GM12878 (cell line): ENCODE results near the gene WDR64. TPM values are rescaled to one million over a fixed set of nuclear protein-coding genes. Genes with fewer than 3 reads are reported as not detected.

Source experiments
- ATAC-seq: fragments of 200-7000 bp; cut with Tn5 transposase; 3 replicates; pipeline ENCODE4 v1.9.1; 2020; ENCODE audit warnings: mild to moderate bottlenecking, moderate library complexity
- BruUV-seq: library from RNA; stranded (reverse); fragments of 400-500 nt; replicated peaks from 2 replicates; lab custom pipeline; 2021; lab: Mats Ljungman, UMichigan
- CTCF ChIA-PET: fragments of 300-600 bp; sonication (Branson Sonifier 250); formaldehyde crosslinking; extraction: SDS; loops from one replicate; lab custom pipeline; 2021; ENCODE audit warnings: inconsistent platforms; lab: Yijun Ruan, JAX
- POLR2A ChIA-PET: fragments of 350-600 bp; formaldehyde crosslinking; extraction: SDS; loops from one replicate; lab custom pipeline; 2021; ENCODE audit warnings: inconsistent platforms; lab: Charles Lee
- RAD21 ChIA-PET: fragments of 300-600 bp; sonication (Branson Sonifier 250); formaldehyde crosslinking; loops from one replicate; lab custom pipeline; 2023; ENCODE audit warnings: antibody characterized with exemption; ENCODE audit not compliant: unreplicated experiment; lab: Charles Lee
- SMC1A ChIA-PET: fragments of 300-600 bp; sonication (Branson Sonifier 250); formaldehyde crosslinking; loops from one replicate; lab custom pipeline; 2023; ENCODE audit not compliant: unreplicated experiment, uncharacterized antibody; lab: Charles Lee
- DNase-seq: peaks from one replicate; pipeline ENCODE4 v3.0.0-alpha.2; 2011; ENCODE audit warnings: low read depth, low spot score
- FAIRE-seq: peaks from 3 replicates; lab custom pipeline; 2011; peaks lifted over from hg19 to GRCh38; lab: Jason Lieb, UNC
- H2AFZ ChIP-seq: 2 replicates; pipeline ENCODE4 v1.6.0; 2011; ENCODE audit warnings: low read depth, low read length, control low read depth; ENCODE audit not compliant: control insufficient read depth
- H3K27ac ChIP-seq: 2 replicates; pipeline ENCODE4 v1.5.1; 2011; ENCODE audit warnings: control low read depth; ENCODE audit not compliant: control insufficient read depth, insufficient read depth
- H3K27me3 ChIP-seq, 2 experiments: replicated peaks in 1 of 2; 2 replicates each; pipeline versions ENCODE4 v1.6.0 to v1.6.1; 2011; ENCODE audit warnings: low read length in 1 of 2; ENCODE audit not compliant: control insufficient read depth in 2 of 2, insufficient read depth in 2 of 2
- H3K36me3 ChIP-seq, 2 experiments: 2 replicates each; pipeline ENCODE4 v1.5.1; 2011; ENCODE audit warnings: low read length in 1 of 2; ENCODE audit not compliant: control insufficient read depth in 2 of 2, insufficient read depth in 2 of 2
- H3K4me1 ChIP-seq: 2 replicates; pipeline ENCODE4 v1.6.1; 2011; ENCODE audit warnings: mild to moderate bottlenecking, low read length, moderate library complexity, mixed read lengths; ENCODE audit not compliant: control insufficient read depth, insufficient read depth
- H3K4me2 ChIP-seq: 2 replicates; pipeline ENCODE4 v1.6.0; 2011; ENCODE audit warnings: control low read depth; ENCODE audit not compliant: control insufficient read depth, insufficient read depth
- H3K4me3 ChIP-seq: fragments of 200-600 bp; sonication (generic); 2 replicates; pipeline ENCODE4 v1.5.1; 2016
- H3K79me2 ChIP-seq: 2 replicates; pipeline ENCODE4 v1.6.0; 2011; ENCODE audit warnings: low read length; ENCODE audit not compliant: control insufficient read depth, insufficient read depth
- H3K9ac ChIP-seq: 2 replicates; pipeline ENCODE4 v1.8.0; 2011; ENCODE audit warnings: low read length, control low read depth, mixed read lengths; ENCODE audit not compliant: control insufficient read depth, insufficient read depth
- H3K9me3 ChIP-seq: replicated peaks from 3 replicates; pipeline ENCODE4 v1.5.1; 2011; ENCODE audit warnings: mild to moderate bottlenecking, low read length; ENCODE audit not compliant: control insufficient read depth, insufficient read depth
- H4K20me1 ChIP-seq: 2 replicates; pipeline ENCODE4 v1.6.0; 2011; ENCODE audit not compliant: control insufficient read depth, insufficient read depth
- EP300 ChIP-seq, 2 experiments: fragments of 150-350 bp in 1 of 2; IDR thresholded peaks; 2 replicates each; pipeline ENCODE4 v1.6.1; 2011 to 2012; ENCODE audit warnings: low read depth in 2 of 2, low read length in 2 of 2, borderline replicate concordance in 1 of 2, improper control_type of control experiment in 1 of 2, inconsistent platforms in 1 of 2; ENCODE audit not compliant: control insufficient read depth in 1 of 2
- JUNB ChIP-seq: IDR thresholded peaks from 2 replicates; pipeline ENCODE4 v1.6.1; 2016; ENCODE audit warnings: antibody characterized with exemption, mild to moderate bottlenecking
- MXI1 ChIP-seq: fragments of 150-350 bp; IDR thresholded peaks from 2 replicates; pipeline ENCODE4 v1.6.1; 2011; ENCODE audit warnings: low read depth, mild to moderate bottlenecking, inconsistent platforms, low read length, improper control_type of control experiment
- RELA ChIP-seq: fragments of 450-650 bp; IDR thresholded peaks from 2 replicates; pipeline ENCODE4 v1.8.0; 2014; ENCODE audit warnings: borderline replicate concordance; ENCODE audit not compliant: partially characterized antibody
- WGBS: methylation state at CpG from one replicate; pipeline ENCODE4 v1.1.6; 2016; ENCODE audit warnings: low lambda C conversion rate; ENCODE audit not compliant: insufficient replicate concordance, insufficient coverage; ENCODE audit errors: missing lambda C conversion rate; 5-methylcytosine and 5-hydroxymethylcytosine counted together
- in situ Hi-C: fragments of 300-500 bp; cut with MboI; formaldehyde crosslinking; loops from 9 replicates; pipeline ENCODE4 v1.14.3; 2018; ENCODE audit warnings: mixed read lengths
- intact Hi-C: fragments of 100-400 bp; cut with micrococcal nuclease; formaldehyde crosslinking; loops from one replicate; pipeline ENCODE4 v1.14.2; 2022; ENCODE audit not compliant: unreplicated experiment
- polyA plus RNA-seq, 11 experiments: library from polyadenylated mRNA; depleted of rRNA in 4 of 11; unstranded in 6 of 11; stranded (reverse) in 5 of 11; fragments of >200 nt; fragmentation: Nextera tagmentation in 4 of 11; fragmentation: Illumina TruSeq in 1 of 11; extraction: Ambion mirVana in 4 of 11; extraction: Trizol in 1 of 11; gene quantifications; 1 replicate in 1 of 11; 2 replicates in 10 of 11; pipeline versions ENCODE4 v1.2.1 to v1.2.3, GENCODE V29; 2011 to 2016; ENCODE audit warnings: inconsistent platforms in 2 of 11, missing spikeins in 2 of 11, low read depth in 1 of 11
- total RNA-seq, 4 experiments: library from RNA; depleted of rRNA in 3 of 4; stranded (reverse); fragments of >200 nt in 3 of 4; fragmentation: Illumina TruSeq in 1 of 4; extraction: Trizol in 1 of 4; gene quantifications; 2 replicates each; pipeline versions ENCODE4 v1.2.1 to v1.2.3, GENCODE V29; 2013 to 2021
- TF ChIP-seq, protein P1 (sequence below): fragments of 450-650 bp; IDR thresholded peaks from 2 replicates; pipeline ENCODE4 v1.6.1; 2016; ENCODE audit warnings: mild to moderate bottlenecking, moderate library complexity, borderline replicate concordance
- TF ChIP-seq, protein P2 (sequence below): fragments of 450-650 bp; IDR thresholded peaks from 2 replicates; pipeline ENCODE4 v1.6.1; 2017; ENCODE audit warnings: mild to moderate bottlenecking, low read depth, inconsistent platforms; ENCODE audit not compliant: poor library complexity, severe bottlenecking
- TF ChIP-seq, protein P3 (sequence below): fragments of 450-650 bp; conservative IDR thresholded peaks from 2 replicates; pipeline ENCODE4 v1.6.1; 2017; ENCODE audit warnings: mild to moderate bottlenecking, moderate library complexity
- TF ChIP-seq, protein P4 (sequence below): IDR thresholded peaks from 2 replicates; pipeline ENCODE4 v1.6.1; 2012; ENCODE audit warnings: low read length, inconsistent platforms
- TF ChIP-seq, protein P5 (sequence below): IDR thresholded peaks from 2 replicates; pipeline ENCODE4 v1.6.1; 2011; ENCODE audit warnings: mild to moderate bottlenecking, low read depth, low read length, moderate library complexity; ENCODE audit not compliant: insufficient replicate concordance
- TF ChIP-seq, protein P6 (sequence below): IDR thresholded peaks from 2 replicates; pipeline ENCODE4 v1.6.1; 2011; ENCODE audit warnings: low read depth, mild to moderate bottlenecking, low read length, moderate library complexity, borderline replicate concordance; ENCODE audit errors: extremely low read depth

The WDR64 gene
- total and polyA plus RNA-seq, 10 of the 15 experiments (the other 5 are each of a cell fraction or from before 2014, with no cell fraction given) = 0.01 TPM; not detected in 9

DNA sequence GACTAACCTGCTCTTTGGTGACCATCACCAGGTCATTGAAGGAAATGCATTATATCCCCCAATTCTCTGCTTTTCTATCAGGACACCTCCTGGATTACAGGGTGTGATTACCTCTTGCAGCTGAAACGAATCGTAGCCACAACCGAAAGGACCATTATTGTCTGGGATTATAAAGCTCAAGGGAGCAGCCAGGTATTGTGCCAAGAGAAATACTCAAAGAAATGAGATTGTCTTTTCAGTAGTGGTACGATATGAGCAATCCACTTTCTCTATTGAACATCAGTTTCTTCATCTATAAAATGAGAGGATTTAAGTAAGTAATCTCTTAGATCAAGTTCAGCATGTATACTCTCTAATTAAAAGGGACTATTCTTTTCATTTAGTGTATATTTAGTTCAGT, 27.3 kb downstream of the WDR64 start:
- Histone ChIP-seq H2AFZ (no peak overlapping the region), H3K9ac (no peak overlapping the region), H3K4me1 (peaks cover 4% of the 10 kb centered on the region; the same call in 1 of the 2 replicates), H3K27ac (no peak overlapping the region), H3K27me3 (no peaks in the 10 kb centered on the region), H3K4me3 (no peak overlapping the region), H3K36me3 (no peaks in the 10 kb centered on the region), H4K20me1 (no peaks in the 10 kb centered on the region), H3K4me2 (no peak overlapping the region), H3K79me2 (no peaks in the 10 kb centered on the region), H3K9me3 (no peaks in the 10 kb centered on the region)
- no peak for DNase-seq
- no TSS peak for BruUV-seq
- ChIA-PET RAD21 (no interaction called here), POLR2A (no interaction called here), CTCF (no interaction called here), SMC1A (interaction anchor here (1.5 kb wide), 1 partner anchor 65 kb away, joined by 3 read pairs; no protein-coding TSS in a partner anchor)
- no peak for FAIRE-seq
- no peak for ATAC-seq
- in situ Hi-C loops = no loop called here
- WGBS = 37% methylated on average over 4 of the region's 4 CpGs
- intact Hi-C loops = no loop called here
- TF ChIP-seq, protein P1, sequence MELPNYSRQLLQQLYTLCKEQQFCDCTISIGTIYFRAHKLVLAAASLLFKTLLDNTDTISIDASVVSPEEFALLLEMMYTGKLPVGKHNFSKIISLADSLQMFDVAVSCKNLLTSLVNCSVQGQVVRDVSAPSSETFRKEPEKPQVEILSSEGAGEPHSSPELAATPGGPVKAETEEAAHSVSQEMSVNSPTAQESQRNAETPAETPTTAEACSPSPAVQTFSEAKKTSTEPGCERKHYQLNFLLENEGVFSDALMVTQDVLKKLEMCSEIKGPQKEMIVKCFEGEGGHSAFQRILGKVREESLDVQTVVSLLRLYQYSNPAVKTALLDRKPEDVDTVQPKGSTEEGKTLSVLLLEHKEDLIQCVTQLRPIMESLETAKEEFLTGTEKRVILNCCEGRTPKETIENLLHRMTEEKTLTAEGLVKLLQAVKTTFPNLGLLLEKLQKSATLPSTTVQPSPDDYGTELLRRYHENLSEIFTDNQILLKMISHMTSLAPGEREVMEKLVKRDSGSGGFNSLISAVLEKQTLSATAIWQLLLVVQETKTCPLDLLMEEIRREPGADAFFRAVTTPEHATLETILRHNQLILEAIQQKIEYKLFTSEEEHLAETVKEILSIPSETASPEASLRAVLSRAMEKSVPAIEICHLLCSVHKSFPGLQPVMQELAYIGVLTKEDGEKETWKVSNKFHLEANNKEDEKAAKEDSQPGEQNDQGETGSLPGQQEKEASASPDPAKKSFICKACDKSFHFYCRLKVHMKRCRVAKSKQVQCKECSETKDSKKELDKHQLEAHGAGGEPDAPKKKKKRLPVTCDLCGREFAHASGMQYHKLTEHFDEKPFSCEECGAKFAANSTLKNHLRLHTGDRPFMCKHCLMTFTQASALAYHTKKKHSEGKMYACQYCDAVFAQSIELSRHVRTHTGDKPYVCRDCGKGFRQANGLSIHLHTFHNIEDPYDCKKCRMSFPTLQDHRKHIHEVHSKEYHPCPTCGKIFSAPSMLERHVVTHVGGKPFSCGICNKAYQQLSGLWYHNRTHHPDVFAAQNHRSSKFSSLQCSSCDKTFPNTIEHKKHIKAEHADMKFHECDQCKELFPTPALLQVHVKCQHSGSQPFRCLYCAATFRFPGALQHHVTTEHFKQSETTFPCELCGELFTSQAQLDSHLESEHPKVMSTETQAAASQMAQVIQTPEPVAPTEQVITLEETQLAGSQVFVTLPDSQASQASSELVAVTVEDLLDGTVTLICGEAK = no peak
- no peak for TF ChIP-seq EP300 (IDR thresholded peaks at IDR 0.05; ENCODE audit: borderline replicate concordance in 1 of 2, control insufficient read depth in 1 of 2, low read depth in 2 of 2, low read length in 2 of 2)
- TF ChIP-seq, protein P2, sequence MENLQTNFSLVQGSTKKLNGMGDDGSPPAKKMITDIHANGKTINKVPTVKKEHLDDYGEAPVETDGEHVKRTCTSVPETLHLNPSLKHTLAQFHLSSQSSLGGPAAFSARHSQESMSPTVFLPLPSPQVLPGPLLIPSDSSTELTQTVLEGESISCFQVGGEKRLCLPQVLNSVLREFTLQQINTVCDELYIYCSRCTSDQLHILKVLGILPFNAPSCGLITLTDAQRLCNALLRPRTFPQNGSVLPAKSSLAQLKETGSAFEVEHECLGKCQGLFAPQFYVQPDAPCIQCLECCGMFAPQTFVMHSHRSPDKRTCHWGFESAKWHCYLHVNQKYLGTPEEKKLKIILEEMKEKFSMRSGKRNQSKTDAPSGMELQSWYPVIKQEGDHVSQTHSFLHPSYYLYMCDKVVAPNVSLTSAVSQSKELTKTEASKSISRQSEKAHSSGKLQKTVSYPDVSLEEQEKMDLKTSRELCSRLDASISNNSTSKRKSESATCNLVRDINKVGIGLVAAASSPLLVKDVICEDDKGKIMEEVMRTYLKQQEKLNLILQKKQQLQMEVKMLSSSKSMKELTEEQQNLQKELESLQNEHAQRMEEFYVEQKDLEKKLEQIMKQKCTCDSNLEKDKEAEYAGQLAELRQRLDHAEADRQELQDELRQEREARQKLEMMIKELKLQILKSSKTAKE = no peak
- TF ChIP-seq RELA = no peak
- TF ChIP-seq, protein P3, sequence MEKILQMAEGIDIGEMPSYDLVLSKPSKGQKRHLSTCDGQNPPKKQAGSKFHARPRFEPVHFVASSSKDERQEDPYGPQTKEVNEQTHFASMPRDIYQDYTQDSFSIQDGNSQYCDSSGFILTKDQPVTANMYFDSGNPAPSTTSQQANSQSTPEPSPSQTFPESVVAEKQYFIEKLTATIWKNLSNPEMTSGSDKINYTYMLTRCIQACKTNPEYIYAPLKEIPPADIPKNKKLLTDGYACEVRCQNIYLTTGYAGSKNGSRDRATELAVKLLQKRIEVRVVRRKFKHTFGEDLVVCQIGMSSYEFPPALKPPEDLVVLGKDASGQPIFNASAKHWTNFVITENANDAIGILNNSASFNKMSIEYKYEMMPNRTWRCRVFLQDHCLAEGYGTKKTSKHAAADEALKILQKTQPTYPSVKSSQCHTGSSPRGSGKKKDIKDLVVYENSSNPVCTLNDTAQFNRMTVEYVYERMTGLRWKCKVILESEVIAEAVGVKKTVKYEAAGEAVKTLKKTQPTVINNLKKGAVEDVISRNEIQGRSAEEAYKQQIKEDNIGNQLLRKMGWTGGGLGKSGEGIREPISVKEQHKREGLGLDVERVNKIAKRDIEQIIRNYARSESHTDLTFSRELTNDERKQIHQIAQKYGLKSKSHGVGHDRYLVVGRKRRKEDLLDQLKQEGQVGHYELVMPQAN = no peak
- TF ChIP-seq, protein P4, sequence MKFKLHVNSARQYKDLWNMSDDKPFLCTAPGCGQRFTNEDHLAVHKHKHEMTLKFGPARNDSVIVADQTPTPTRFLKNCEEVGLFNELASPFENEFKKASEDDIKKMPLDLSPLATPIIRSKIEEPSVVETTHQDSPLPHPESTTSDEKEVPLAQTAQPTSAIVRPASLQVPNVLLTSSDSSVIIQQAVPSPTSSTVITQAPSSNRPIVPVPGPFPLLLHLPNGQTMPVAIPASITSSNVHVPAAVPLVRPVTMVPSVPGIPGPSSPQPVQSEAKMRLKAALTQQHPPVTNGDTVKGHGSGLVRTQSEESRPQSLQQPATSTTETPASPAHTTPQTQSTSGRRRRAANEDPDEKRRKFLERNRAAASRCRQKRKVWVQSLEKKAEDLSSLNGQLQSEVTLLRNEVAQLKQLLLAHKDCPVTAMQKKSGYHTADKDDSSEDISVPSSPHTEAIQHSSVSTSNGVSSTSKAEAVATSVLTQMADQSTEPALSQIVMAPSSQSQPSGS = no peak
- TF ChIP-seq, protein P5, sequence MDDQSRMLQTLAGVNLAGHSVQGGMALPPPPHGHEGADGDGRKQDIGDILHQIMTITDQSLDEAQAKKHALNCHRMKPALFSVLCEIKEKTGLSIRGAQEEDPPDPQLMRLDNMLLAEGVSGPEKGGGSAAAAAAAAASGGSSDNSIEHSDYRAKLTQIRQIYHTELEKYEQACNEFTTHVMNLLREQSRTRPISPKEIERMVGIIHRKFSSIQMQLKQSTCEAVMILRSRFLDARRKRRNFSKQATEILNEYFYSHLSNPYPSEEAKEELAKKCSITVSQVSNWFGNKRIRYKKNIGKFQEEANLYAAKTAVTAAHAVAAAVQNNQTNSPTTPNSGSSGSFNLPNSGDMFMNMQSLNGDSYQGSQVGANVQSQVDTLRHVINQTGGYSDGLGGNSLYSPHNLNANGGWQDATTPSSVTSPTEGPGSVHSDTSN = no peak
- no peak for TF ChIP-seq MXI1
- TF ChIP-seq JUNB = no peak
- TF ChIP-seq, protein P6, sequence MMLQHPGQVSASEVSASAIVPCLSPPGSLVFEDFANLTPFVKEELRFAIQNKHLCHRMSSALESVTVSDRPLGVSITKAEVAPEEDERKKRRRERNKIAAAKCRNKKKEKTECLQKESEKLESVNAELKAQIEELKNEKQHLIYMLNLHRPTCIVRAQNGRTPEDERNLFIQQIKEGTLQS = no peak
